ENCODE results near the gene CWC22. TPM values are rescaled to one million over a fixed set of nuclear protein-coding genes. Genes with fewer than 3 reads are reported as not detected.

CWC22 gene
- total RNA-seq, 4 donors from 2014 or later = 20.3 to 27.9 (median 25.5) TPM

GRCh38 chr2:180016937-180017336 is 9.8 kb upstream of the CWC22 start:
- intact Hi-C loops (cut with DNase I) = no loop called here
- Histone ChIP-seq H3K27me3 (peaks cover 0 to 11% (median 0%) of the 10 kb centered on the region in 4 donors), H3K4me1 (no peaks in the 10 kb centered on the region), H3K36me3 (no peaks in the 10 kb centered on the region), H3K4me3 (no peak overlapping the region), H3K9me3 (no peaks in the 10 kb centered on the region), H3K27ac (replicated peaks in 1 of 4) (peak overlapping the region in 1 of 4 donors; percentile 23)
- DNase-seq (ENCODE audit: extremely low spot score) = no peak
- WGBS = 92% methylated on average over 2 of the region's 2 CpGs
- TF ChIP-seq EP300 (IDR thresholded peaks at IDR 0.05) (no peak), POLR2A (IDR thresholded peaks at IDR 0.05; ENCODE audit: low read depth) (no peak), POLR2AphosphoS5 (IDR thresholded peaks at IDR 0.05) (no peak), CTCF (IDR thresholded peaks at IDR 0.05) (no peak)

GRCh38 chr2:180015951-180016709 is 9.0 kb upstream of the CWC22 start:
- no peak for DNase-seq (ENCODE audit: extremely low spot score)
- 58% methylated on average over 5 of the region's 5 CpGs for WGBS
- intact Hi-C loops (cut with DNase I) = no loop called here
- Histone ChIP-seq H3K27ac (replicated peaks in 1 of 4) (no peak overlapping the region), H3K36me3 (no peaks in the 10 kb centered on the region), H3K9me3 (no peaks in the 10 kb centered on the region), H3K4me3 (no peak overlapping the region), H3K4me1 (no peaks in the 10 kb centered on the region), H3K27me3 (peaks cover 0 to 11% (median 0%) of the 10 kb centered on the region in 4 donors)
- TF ChIP-seq POLR2A (IDR thresholded peaks at IDR 0.05; ENCODE audit: low read depth) (no peak), EP300 (IDR thresholded peaks at IDR 0.05) (no peak), POLR2AphosphoS5 (IDR thresholded peaks at IDR 0.05) (no peak), CTCF (IDR thresholded peaks at IDR 0.05) (no peak)

GRCh38 chr2:180012523-180012922 is 5.4 kb upstream of the CWC22 start:
- Histone ChIP-seq H3K36me3 (no peaks in the 10 kb centered on the region), H3K27ac (replicated peaks in 1 of 4) (no peak overlapping the region), H3K4me3 (no peak overlapping the region), H3K27me3 (peaks cover 0 to 11% (median 0%) of the 10 kb centered on the region in 4 donors), H3K4me1 (peaks cover 0 to 1% (median 0%) of the 10 kb centered on the region in 4 donors), H3K9me3 (no peaks in the 10 kb centered on the region)
- no peak for TF ChIP-seq POLR2AphosphoS5 (IDR thresholded peaks at IDR 0.05)
- no peak for TF ChIP-seq CTCF (IDR thresholded peaks at IDR 0.05)
- TF ChIP-seq EP300 (IDR thresholded peaks at IDR 0.05) = no peak
- TF ChIP-seq POLR2A (IDR thresholded peaks at IDR 0.05; ENCODE audit: low read depth) = no peak
- DNase-seq (ENCODE audit: extremely low spot score) = no peak
- WGBS = 84% methylated on average over 4 of the region's 4 CpGs
- intact Hi-C loops (cut with DNase I) = no loop called here

- no peak for TF ChIP-seq CTCF (IDR thresholded peaks at IDR 0.05)
- no peak for TF ChIP-seq POLR2AphosphoS5 (IDR thresholded peaks at IDR 0.05)
- no peak for TF ChIP-seq EP300 (IDR thresholded peaks at IDR 0.05)
- no peak for TF ChIP-seq POLR2A (IDR thresholded peaks at IDR 0.05; ENCODE audit: low read depth)
- DNase-seq (ENCODE audit: extremely low spot score) = no peak
- intact Hi-C loops (cut with DNase I) = no loop called here
- WGBS = 52% methylated on average over 2 of the region's 2 CpGs
- H3K27me3 ChIP-seq = no peaks in the 10 kb centered on the region
- peaks cover 5 to 11% (median 7%) of the 10 kb centered on the region in 4 donors for H3K4me1 ChIP-seq
- H3K36me3 ChIP-seq = no peaks in the 10 kb centered on the region
- no peak overlapping the region for H3K4me3 ChIP-seq
- H3K27ac ChIP-seq (replicated peaks in 1 of 4) = no peak overlapping the region
- H3K9me3 ChIP-seq = no peaks in the 10 kb centered on the region
These were observed 3.6 kb upstream of the CWC22 start for GRCh38 chr2:180010701-180011100.

Data from esophagus muscularis mucosa (tissue), 4 donors.